NCI-H526 treated with DMSO at 0.1 percent for 48 hours (cell line): Measurements from ENCODE around the gene NUSAP1.
"Not testable (repeated sequence)": the region's sequence is repeated elsewhere in the genome, so short reads cannot be mapped to it uniquely, and the experiment has no call there.

Source experiments
- DNase-seq: peaks from one replicate; lab custom pipeline; 2025; lab: John Stamatoyannopoulos, UW

Gene NUSAP1

GRCh38 chr15:41332194-41333025 is at the start of gene NUSAP1, which contains the start of gene OIP5:
Gene NUSAP1, plus strand, starts transcription at chr15:41332881. Its CDS starts 77 bp downstream, at chr15:41332958.
Gene OIP5, minus strand, starts transcription at chr15:41332591. Its CDS starts 30 bp downstream, at chr15:41332561.
- peak; percentile 99 for DNase-seq

GRCh38 chr15:41282980-41283652 is 49.6 kb upstream of the NUSAP1 start:
- not testable (repeated sequence) for DNase-seq

- peak; percentile 97 for DNase-seq
These were observed 48.8 kb upstream of the NUSAP1 start for GRCh38 chr15:41283653-41284426.

- no peak for DNase-seq
These were observed 48.1 kb upstream of the NUSAP1 start for GRCh38 chr15:41284427-41285177.

- DNase-seq: no peak
These were observed 47.4 kb upstream of the NUSAP1 start for GRCh38 chr15:41285285-41285684.

- no peak for DNase-seq
These were observed 45.9 kb upstream of the NUSAP1 start for GRCh38 chr15:41286665-41287333.

- DNase-seq: no peak
These were observed 44.2 kb upstream of the NUSAP1 start for GRCh38 chr15:41288464-41288863.

GRCh38 chr15:41289953-41290352 is 42.7 kb upstream of the NUSAP1 start:
- no peak for DNase-seq

- DNase-seq: no peak
These were observed 41.5 kb upstream of the NUSAP1 start for GRCh38 chr15:41291065-41291631.

GRCh38 chr15:41292521-41292920 is 40.2 kb upstream of the NUSAP1 start:
- no peak for DNase-seq

- not testable (repeated sequence) for DNase-seq
These were observed 31.5 kb upstream of the NUSAP1 start for GRCh38 chr15:41301139-41301538.

GRCh38 chr15:41301587-41301986 is 31.1 kb upstream of the NUSAP1 start:
- no peak for DNase-seq

GRCh38 chr15:41304149-41304770 is 28.4 kb upstream of the NUSAP1 start:
- no peak for DNase-seq

- DNase-seq: no peak
These were observed 25.0 kb upstream of the NUSAP1 start for GRCh38 chr15:41307679-41308078.

- no peak for DNase-seq
These were observed 23.3 kb upstream of the NUSAP1 start for GRCh38 chr15:41309226-41309905.

GRCh38 chr15:41320805-41321330 is 11.8 kb upstream of the NUSAP1 start:
- not testable (repeated sequence) for DNase-seq

- no peak for DNase-seq
These were observed 9.1 kb upstream of the NUSAP1 start for GRCh38 chr15:41323611-41324010.

- DNase-seq: peak; percentile 46
These were observed 1.4 kb upstream of the NUSAP1 start for GRCh38 chr15:41331281-41331680.

GRCh38 chr15:41331833-41332193 is 868 bp upstream of the NUSAP1 start:
- DNase-seq: no peak
